Sigmoid colon (tissue), 4 donors: Measurements from ENCODE around the gene UNC5C.

Experiments used
- CTCF ChIP-seq, 4 experiments: fragments of 450-650 bp in 3 of 4; fragments of 200-600 bp in 1 of 4; IDR thresholded peaks; one replicate each; pipeline ENCODE4 v1.5.1; 2016 to 2019; ENCODE audit warnings: antibody characterized with exemption in 4 of 4, mild to moderate bottlenecking in 3 of 4, moderate library complexity in 2 of 4
- POLR2A ChIP-seq, 2 donors: fragments of 450-650 bp; IDR thresholded peaks; one replicate each; pipeline ENCODE4 v1.6.1; 2016; ENCODE audit warnings: antibody characterized with exemption in 2 of 2, mild to moderate bottlenecking in 2 of 2, moderate library complexity in 2 of 2
- POLR2AphosphoS5 ChIP-seq, 4 donors: sonication (generic); formaldehyde crosslinking; IDR thresholded peaks; one replicate each; pipeline ENCODE4 v1.6.1; 2017; ENCODE audit warnings: antibody characterized with exemption in 4 of 4

- no peak for TF ChIP-seq POLR2A (IDR thresholded peaks at IDR 0.05)
- TF ChIP-seq CTCF (IDR thresholded peaks at IDR 0.05) = no peak
- TF ChIP-seq POLR2AphosphoS5 (IDR thresholded peaks at IDR 0.05) = no peak
Observed at GRCh38 chr4:95314573-95314972, 234.2 kb downstream of the UNC5C start.
